ENCODE data around the gene ROR1. TPM values are rescaled to one million over a fixed set of nuclear protein-coding genes. Genes with fewer than 3 reads are reported as not detected.

ROR1 gene
- total and polyA plus RNA-seq, 2 of the 13 experiments (the other 11 are each of a cell fraction or from before 2014, with no cell fraction given): 0.58 to 2.3 TPM

- intact Hi-C loops (cut with micrococcal nuclease; ENCODE audit: unreplicated experiment): no loop called here
Observed at GRCh38 chr1:64098846-64099582, 325.2 kb downstream of the ROR1 start.

More at GRCh38 chr1:64098846-64099582, 325.2 kb downstream of the ROR1 start:
- no peak overlapping the region for H3K4me2 ChIP-seq (ENCODE audit: low read depth, low read length)
- no TSS peak for BruUV-seq (replicated peaks)
- no peaks in the 10 kb centered on the region for H3K36me3 ChIP-seq (replicated peaks in 1 of 2; ENCODE audit: control insufficient read depth in 1 of 2, insufficient read depth in 2 of 2, low read length in 2 of 2)
- DNase-seq (ENCODE audit: low spot score): no peak
- H4K20me1 ChIP-seq (ENCODE audit: insufficient read depth, low read length): 0 out of 2 replicates have a peak, but pooled peaks cover 3% of the 10 kb centered on the region
- no peak overlapping the region for H2AFZ ChIP-seq (ENCODE audit: low read length)
- no peaks in the 10 kb centered on the region; a peak in 1 of 5 replicates for H3K27me3 ChIP-seq (ENCODE audit: control insufficient read depth in 1 of 2, insufficient read depth in 2 of 2, low read length in 2 of 2)
- H3K9me3 ChIP-seq (ENCODE audit: low read length): no peaks in the 10 kb centered on the region
- TF ChIP-seq PAX8 (CRISPR knock-in tag; IDR thresholded peaks at IDR 0.05; ENCODE audit: borderline replicate concordance): no peak
- no peak for TF ChIP-seq ATF2 (CRISPR knock-in tag; IDR thresholded peaks at IDR 0.05)
- TF ChIP-seq MED1 (CRISPR knock-in tag; IDR thresholded peaks at IDR 0.05): no peak
- TF ChIP-seq HINFP (CRISPR knock-in tag; IDR thresholded peaks at IDR 0.05; ENCODE audit: low read depth): no peak
- H3K79me2 ChIP-seq (ENCODE audit: insufficient read depth, low read length): no peaks in the 10 kb centered on the region
- H3K9ac ChIP-seq (ENCODE audit: insufficient read depth, low read depth, low read length): no peak overlapping the region
- in situ Hi-C loops (cut with HindIII; ENCODE audit: extremely low pct_ligation_motif_present, low pct_unique_long_range_greater_than_20kb): no loop called here
- WGBS (ENCODE audit: low lambda C conversion rate): 56% methylated on average over 9 of the region's 9 CpGs
- H3K4me3 ChIP-seq (replicated peaks in 1 of 3; ENCODE audit: insufficient read depth in 1 of 3, low read depth in 2 of 3, low read length in 3 of 3): no peak overlapping the region
- no peak for FAIRE-seq
- ATAC-seq: no peak
- H3K4me1 ChIP-seq (ENCODE audit: insufficient read depth, low read length): no peaks in the 10 kb centered on the region
- ChIA-PET POLR2A (no interaction called here), CTCF (ENCODE audit: low intra/inter-chr PET ratio, low total read pairs) (no interaction called here)
- no peak overlapping the region for H3K27ac ChIP-seq (ENCODE audit: extremely low read length, insufficient read depth, low read length)

All from HepG2 (cell line).